Activated CD4-positive, alpha-beta memory T cell treated with anti-CD3 and anti-CD28 coated beads for 36 hours (primary cell): ENCODE measurements around the gene STAT5B. TPM values are rescaled to one million over a fixed set of nuclear protein-coding genes. Genes with fewer than 3 reads are reported as not detected.
"Not testable (repeated sequence)": the region's sequence is repeated elsewhere in the genome, so short reads cannot be mapped to it uniquely, and the experiment has no call there.

Source experiments
- CTCF ChIA-PET: fragments of 350-600 bp; sonication (Branson Sonifier 250); formaldehyde crosslinking; loops from one replicate; lab custom pipeline; 2021; ENCODE audit warnings: antibody characterized with exemption, inconsistent platforms; lab: Charles Lee
- POLR2A ChIA-PET: fragments of 350-600 bp; sonication (Branson Sonifier 250); formaldehyde crosslinking; loops from one replicate; lab custom pipeline; 2021; ENCODE audit warnings: antibody characterized with exemption; lab: Charles Lee
- DNase-seq: peaks from one replicate; pipeline ENCODE4 v3.0.0-alpha.2; 2020
- H3K27ac Mint-ChIP-seq: one replicate; pipeline ENCODE4 v1.8.0; 2021; ENCODE audit warnings: mixed read lengths
- H3K27me3 Mint-ChIP-seq: one replicate; pipeline ENCODE4 v1.8.0; 2021; ENCODE audit warnings: mixed read lengths
- H3K36me3 Mint-ChIP-seq: one replicate; pipeline ENCODE4 v1.8.0; 2021; ENCODE audit warnings: mixed read lengths
- H3K4me1 Mint-ChIP-seq: one replicate; pipeline ENCODE4 v1.8.0; 2021; ENCODE audit warnings: low read depth, mixed read lengths
- H3K4me3 Mint-ChIP-seq: one replicate; pipeline ENCODE4 v1.8.0; 2021; ENCODE audit warnings: mild to moderate bottlenecking, mixed read lengths
- H3K9me3 Mint-ChIP-seq: one replicate; pipeline ENCODE4 v1.8.0; 2021; ENCODE audit warnings: mixed read lengths
- intact Hi-C: fragments of 100-400 bp; cut with micrococcal nuclease; formaldehyde crosslinking; loops from one replicate; pipeline ENCODE4 v1.15.1; 2023
- total RNA-seq, 2 experiments: library from RNA; stranded (reverse); gene quantifications; one replicate each; pipeline ENCODE4 v1.2.3, GENCODE V29; 2021

The STAT5B gene
- total RNA-seq, 2 experiments from 2014 or later: 192 to 195 TPM

DNA sequence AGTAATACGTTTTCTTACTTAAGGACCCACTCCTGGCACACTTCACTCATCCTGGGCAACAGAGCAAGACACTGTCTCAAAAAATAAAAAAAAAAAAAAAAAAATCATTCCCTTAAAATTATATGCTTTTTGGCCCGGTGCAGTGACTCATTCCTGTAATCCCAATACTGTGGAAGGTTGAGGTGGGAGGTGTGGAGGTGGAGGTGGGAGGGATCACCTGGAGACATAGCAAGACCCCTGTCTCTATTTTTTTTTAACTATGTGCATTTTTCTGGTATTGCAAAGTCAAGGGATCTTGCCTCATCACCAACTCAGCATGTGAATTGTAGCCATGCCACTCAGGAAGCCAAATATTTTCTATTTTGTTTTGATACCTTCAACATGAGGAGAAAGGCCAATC, 9.7 kb downstream of the STAT5B start:
- no peaks in the 10 kb centered on the region for H3K9me3 Mint-ChIP-seq
- ChIA-PET POLR2A (interaction anchor here (1.7 to 13.7 kb wide), 3 partner anchors 16 to 122 kb away, joined by 5 to 271 read pairs (median 54); partner anchors contain the start of genes STAT3 and STAT5A), CTCF (interaction anchor here (0.7 to 1.0 kb wide), 2 partner anchors 17 to 44 kb away, joined by 3 read pairs; no protein-coding TSS in a partner anchor)
- peak overlapping the region; percentile 21 for H3K4me3 Mint-ChIP-seq
- no peaks in the 10 kb centered on the region for H3K27me3 Mint-ChIP-seq
- H3K4me1 Mint-ChIP-seq: peaks cover 52% of the 10 kb centered on the region
- H3K27ac Mint-ChIP-seq: peak overlapping the region; percentile 91
- intact Hi-C loops: loop anchor here (2.0 kb wide), 2 partner anchors 36 to 74 kb away; no protein-coding TSS in a partner anchor
- DNase-seq: no peak
- H3K36me3 Mint-ChIP-seq: peaks cover 31% of the 10 kb centered on the region

DNA sequence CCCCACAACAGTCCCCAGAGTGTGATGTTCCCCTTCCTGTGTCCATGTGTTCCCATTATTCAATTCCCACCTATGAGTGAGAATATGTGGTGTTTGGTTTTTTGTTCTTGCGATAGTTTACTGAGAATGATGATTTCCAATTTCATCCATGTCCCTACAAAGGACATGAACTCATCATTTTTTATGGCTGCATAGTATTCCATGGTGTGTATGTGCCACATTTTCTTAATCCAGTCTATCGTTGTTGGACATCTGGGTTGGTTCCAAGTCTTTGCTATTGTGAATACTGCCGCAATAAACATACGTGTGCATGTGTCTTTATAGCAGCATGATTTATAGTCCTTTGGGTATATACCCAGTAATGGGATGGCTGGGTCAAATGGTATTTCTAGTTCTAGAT, 11.8 kb downstream of the STAT5B start:
- ChIA-PET CTCF (interaction anchor here (0.6 kb wide), 1 partner anchor 20 kb away, joined by 3 read pairs; no protein-coding TSS in a partner anchor), POLR2A (interaction anchor here (2.4 kb wide), 1 partner anchor 11 kb away, joined by 5 read pairs; no protein-coding TSS in a partner anchor)
- H3K27me3 Mint-ChIP-seq, H3K27ac Mint-ChIP-seq, DNase-seq, H3K9me3 Mint-ChIP-seq, intact Hi-C loops, H3K4me3 Mint-ChIP-seq: not testable (repeated sequence)
- peaks cover 23% of the 10 kb centered on the region for H3K36me3 Mint-ChIP-seq
- H3K4me1 Mint-ChIP-seq: peaks cover 40% of the 10 kb centered on the region

DNA sequence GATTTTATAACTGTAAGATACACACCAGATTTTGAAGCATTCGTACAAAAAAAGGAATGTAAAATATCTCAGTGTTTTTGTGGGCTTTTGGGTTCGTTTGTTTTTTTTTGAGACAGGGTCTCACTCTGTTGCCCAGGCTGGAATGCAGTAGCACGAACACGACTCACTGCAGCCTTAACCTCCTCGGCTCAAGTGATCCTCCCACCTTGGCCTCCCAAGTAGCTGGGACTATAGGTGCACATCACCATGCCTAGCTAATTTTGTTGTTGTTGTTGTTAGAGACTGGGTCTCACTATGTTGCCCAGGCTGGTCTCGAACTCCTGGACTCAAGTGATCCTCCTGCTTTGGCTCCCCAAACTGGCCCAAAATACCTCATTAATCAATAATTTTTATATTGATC, 15.9 kb downstream of the STAT5B start:
- H3K4me1 Mint-ChIP-seq: peaks cover 33% of the 10 kb centered on the region
- intact Hi-C loops: no loop called here
- H3K4me3 Mint-ChIP-seq: no peak overlapping the region
- no peak overlapping the region for H3K27ac Mint-ChIP-seq
- DNase-seq: no peak
- no peaks in the 10 kb centered on the region for H3K27me3 Mint-ChIP-seq
- CTCF ChIA-PET: interaction anchor here (0.7 kb wide), 1 partner anchor 52 kb away, joined by 3 read pairs; no protein-coding TSS in a partner anchor
- POLR2A ChIA-PET: no interaction called here
- H3K36me3 Mint-ChIP-seq: peaks cover 7% of the 10 kb centered on the region
- no peaks in the 10 kb centered on the region for H3K9me3 Mint-ChIP-seq

DNA sequence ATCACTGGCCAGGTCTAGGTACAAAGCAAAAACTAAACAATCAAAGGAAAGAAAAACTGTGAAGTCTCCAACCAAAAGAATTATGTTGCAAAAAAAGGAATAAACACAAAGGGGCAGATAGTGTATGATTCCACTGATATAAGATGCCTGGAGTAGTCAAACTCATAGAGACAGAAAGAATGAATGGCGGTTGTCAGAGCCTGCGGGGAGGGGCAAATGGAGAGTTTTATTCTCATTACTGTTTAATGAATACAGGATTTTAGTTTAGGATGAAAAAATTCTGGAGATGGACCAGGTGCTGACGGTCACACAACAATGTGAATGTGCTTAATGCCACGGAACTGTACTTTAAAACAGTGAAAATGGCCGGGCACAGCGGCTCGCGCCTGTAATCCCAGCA, 20.7 kb downstream of the STAT5B start:
- peaks cover 1% of the 10 kb centered on the region for H3K36me3 Mint-ChIP-seq
- no peak for DNase-seq
- H3K27ac Mint-ChIP-seq: peak overlapping the region; percentile 9
- H3K4me1 Mint-ChIP-seq: peaks cover 60% of the 10 kb centered on the region
- H3K27me3 Mint-ChIP-seq: no peaks in the 10 kb centered on the region
- ChIA-PET POLR2A (interaction anchor here (0.7 to 10.0 kb wide), 2 partner anchors 16 to 34 kb away, joined by 3 to 271 read pairs; partner anchors contain the start of gene STAT5B), CTCF (no interaction called here)
- intact Hi-C loops: no loop called here
- no peak overlapping the region for H3K4me3 Mint-ChIP-seq
- H3K9me3 Mint-ChIP-seq: no peaks in the 10 kb centered on the region

DNA sequence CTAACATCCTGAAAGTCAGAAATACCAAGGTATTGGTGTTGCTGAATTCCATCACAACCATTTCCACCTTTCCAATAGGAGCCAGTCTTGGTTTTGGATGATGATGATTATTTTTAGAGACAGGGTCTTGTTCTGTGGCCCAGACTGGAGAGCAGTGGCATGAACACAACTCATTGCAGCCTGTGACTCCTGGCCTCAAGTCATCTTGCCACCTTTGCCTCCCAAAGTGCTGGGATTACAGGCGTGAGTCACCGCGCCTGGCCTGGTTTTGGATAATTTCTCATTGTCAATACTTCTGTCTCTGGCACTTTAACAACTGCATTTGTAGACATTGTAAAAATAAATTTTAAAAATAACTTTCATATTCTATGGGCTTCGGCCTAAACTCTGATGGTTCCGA, 22.6 kb downstream of the STAT5B start:
- POLR2A ChIA-PET: interaction anchor here (0.6 to 10.0 kb wide), 4 partner anchors 10 to 87 kb away, joined by 3 to 271 read pairs (median 4); partner anchors contain the start of gene STAT5B
- Mint-ChIP-seq H3K4me3 (peak overlapping the region; percentile 40), H3K36me3 (peaks cover 6% of the 10 kb centered on the region), H3K27me3 (no peaks in the 10 kb centered on the region), H3K9me3 (no peaks in the 10 kb centered on the region), H3K4me1 (peaks cover 63% of the 10 kb centered on the region), H3K27ac (peak overlapping the region; percentile 97)
- intact Hi-C loops: loop anchor here (2.0 to 5.0 kb wide), 2 partner anchors 31 to 84 kb away; no protein-coding TSS in a partner anchor
- DNase-seq: peak; percentile 65
- CTCF ChIA-PET: interaction anchor here (0.5 to 2.7 kb wide), 3 partner anchors 24 to 35 kb away, joined by 3 to 8 read pairs (median 3); no protein-coding TSS in a partner anchor

DNA sequence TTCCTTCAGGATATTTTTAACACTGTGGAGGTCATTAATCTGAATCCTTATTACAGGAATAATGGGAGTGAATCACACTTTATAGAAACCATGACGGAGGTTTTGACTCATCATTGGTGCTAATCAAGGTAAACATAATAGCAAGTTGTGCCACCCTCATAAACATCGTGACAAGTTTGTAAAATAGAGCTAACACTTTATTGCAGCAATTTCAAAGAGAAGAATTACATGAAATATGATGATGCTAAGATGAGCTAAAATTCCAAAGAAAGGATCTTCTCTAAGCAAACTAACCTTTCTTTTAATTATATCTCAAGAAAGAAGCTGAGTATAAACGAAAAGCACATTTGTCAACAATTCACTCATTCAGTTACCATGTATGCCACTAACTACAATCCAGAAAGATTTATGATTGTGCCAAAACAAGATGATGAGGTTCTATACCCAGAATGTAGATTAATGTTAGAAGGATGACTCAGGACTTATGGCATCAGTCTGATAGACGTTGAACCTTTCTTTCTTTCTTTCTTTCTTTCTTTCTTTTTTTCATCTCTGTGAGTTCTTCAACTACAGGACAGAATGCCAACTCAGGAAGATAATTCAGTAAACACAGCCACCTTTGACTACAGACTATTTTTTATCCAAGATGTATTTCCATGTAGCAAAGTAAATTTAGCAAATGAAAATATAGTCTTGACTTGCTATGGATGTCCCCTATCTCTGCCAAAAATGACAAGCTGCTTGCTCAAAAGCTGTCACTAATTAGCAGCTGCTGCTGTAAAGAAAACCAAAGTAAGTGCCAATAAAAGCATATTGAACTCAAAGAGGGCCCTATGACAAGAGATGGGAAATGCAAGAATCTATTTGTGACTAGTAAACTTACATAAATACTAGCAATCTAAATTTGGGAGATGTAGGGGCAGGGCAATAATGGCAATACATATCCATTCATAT, 23.3 kb downstream of the STAT5B start:
- Mint-ChIP-seq H3K27ac (peak overlapping the region; percentile 97), H3K36me3 (peaks cover 8% of the 10 kb centered on the region), H3K9me3 (no peaks in the 10 kb centered on the region), H3K4me1 (peaks cover 67% of the 10 kb centered on the region), H3K4me3 (peak overlapping the region; percentile 40), H3K27me3 (no peaks in the 10 kb centered on the region)
- CTCF ChIA-PET: interaction anchor here (0.7 to 2.7 kb wide), 3 partner anchors 18 to 36 kb away, joined by 3 to 8 read pairs (median 3); no protein-coding TSS in a partner anchor
- DNase-seq: no peak
- POLR2A ChIA-PET: interaction anchor here (1.1 to 10.0 kb wide), 3 partner anchors 10 to 88 kb away, joined by 3 to 271 read pairs (median 5); partner anchors contain the start of gene STAT5B
- intact Hi-C loops: loop anchor here (2.0 to 5.0 kb wide), 2 partner anchors 30 to 84 kb away; no protein-coding TSS in a partner anchor

DNA sequence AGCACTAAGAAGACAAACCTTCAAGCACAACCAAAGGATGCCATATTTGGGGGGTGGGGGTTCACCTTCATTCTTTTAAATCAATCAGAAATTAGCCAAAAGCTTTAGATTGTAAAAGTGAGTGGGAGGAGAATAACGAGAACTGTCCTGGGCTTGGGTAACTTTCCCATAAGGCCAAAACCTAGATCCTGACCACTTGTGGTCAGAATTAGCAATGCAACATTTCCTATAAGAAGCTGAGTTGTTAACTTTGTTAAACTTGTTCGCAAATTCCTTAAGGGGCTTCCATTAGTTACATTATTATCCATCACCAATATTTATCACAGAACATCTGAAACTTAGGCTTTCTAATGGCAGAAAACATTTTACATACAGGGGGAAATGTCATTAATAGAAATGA, 25.1 kb downstream of the STAT5B start:
- peaks cover 14% of the 10 kb centered on the region for H3K36me3 Mint-ChIP-seq
- CTCF ChIA-PET: interaction anchor here (0.8 to 3.5 kb wide), 3 partner anchors 19 to 70 kb away, joined by 3 to 35 read pairs (median 8); no protein-coding TSS in a partner anchor

DNA sequence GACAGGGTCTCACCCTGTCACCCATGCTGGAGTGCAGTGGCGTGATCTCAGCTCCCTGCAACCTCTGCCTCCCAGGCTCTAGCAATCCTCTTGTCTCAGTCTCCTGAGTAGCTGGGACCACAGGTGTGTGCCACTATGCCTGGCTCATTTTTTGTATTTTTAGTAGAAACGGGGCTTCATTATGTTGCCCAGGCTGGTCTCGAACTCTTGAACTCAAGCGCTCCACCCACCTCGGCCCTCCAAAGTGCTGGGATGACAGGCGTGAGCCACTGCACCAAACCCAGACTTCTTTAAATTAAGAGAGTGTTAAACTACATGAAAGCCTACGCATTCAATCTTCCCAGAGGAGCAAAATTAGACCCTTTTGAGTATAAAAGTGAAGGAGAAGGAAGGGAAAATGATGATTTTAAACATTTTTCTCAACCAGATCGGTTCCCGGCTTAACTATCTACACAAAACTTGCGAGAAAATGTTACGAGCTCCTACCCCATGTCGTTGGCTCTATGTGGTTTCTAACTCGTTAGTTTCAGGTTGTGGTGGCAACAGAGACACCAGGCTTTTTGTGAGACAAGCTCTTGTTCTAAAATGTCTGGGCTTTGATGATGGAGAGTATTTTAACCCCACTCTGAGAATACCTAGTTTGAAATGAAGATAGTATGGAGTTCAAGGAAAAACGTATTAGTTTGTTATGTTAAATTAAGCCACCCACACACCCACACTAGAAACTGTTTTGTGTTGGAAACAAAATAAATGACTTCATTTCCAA, 26.3 kb downstream of the STAT5B start:
- peak; percentile 72 for DNase-seq
- POLR2A ChIA-PET: interaction anchor here (1.0 to 10.0 kb wide), 3 partner anchors 8 to 39 kb away, joined by 3 to 271 read pairs (median 56); partner anchors contain the start of genes STAT5A and STAT5B
- Mint-ChIP-seq H3K4me3 (peak overlapping the region; percentile 73), H3K9me3 (no peaks in the 10 kb centered on the region), H3K27ac (peak overlapping the region; percentile 95), H3K27me3 (no peaks in the 10 kb centered on the region), H3K4me1 (peaks cover 69% of the 10 kb centered on the region), H3K36me3 (peaks cover 14% of the 10 kb centered on the region)
- CTCF ChIA-PET: interaction anchor here (0.9 to 3.5 kb wide), 8 partner anchors 14 to 156 kb away, joined by 3 to 35 read pairs (median 4); no protein-coding TSS in a partner anchor
- intact Hi-C loops: loop anchor here (1.0 to 5.0 kb wide), 3 partner anchors 21 to 139 kb away; partner anchors contain the start of gene STAT3

More for the DNA sequence above, 25.1 kb downstream of the STAT5B start:
- no peaks in the 10 kb centered on the region for H3K27me3 Mint-ChIP-seq
- H3K4me1 Mint-ChIP-seq: peaks cover 73% of the 10 kb centered on the region
- H3K27ac Mint-ChIP-seq: peak overlapping the region; percentile 95
- H3K9me3 Mint-ChIP-seq: no peaks in the 10 kb centered on the region
- DNase-seq: no peak
- intact Hi-C loops: loop anchor here (5.0 kb wide), 1 partner anchor 86 kb away; no protein-coding TSS in a partner anchor
- no peak overlapping the region for H3K4me3 Mint-ChIP-seq
- POLR2A ChIA-PET: interaction anchor here (5.4 to 10.0 kb wide), 2 partner anchors 21 to 38 kb away, joined by 56 to 271 read pairs; partner anchors contain the start of genes STAT5A and STAT5B

DNA sequence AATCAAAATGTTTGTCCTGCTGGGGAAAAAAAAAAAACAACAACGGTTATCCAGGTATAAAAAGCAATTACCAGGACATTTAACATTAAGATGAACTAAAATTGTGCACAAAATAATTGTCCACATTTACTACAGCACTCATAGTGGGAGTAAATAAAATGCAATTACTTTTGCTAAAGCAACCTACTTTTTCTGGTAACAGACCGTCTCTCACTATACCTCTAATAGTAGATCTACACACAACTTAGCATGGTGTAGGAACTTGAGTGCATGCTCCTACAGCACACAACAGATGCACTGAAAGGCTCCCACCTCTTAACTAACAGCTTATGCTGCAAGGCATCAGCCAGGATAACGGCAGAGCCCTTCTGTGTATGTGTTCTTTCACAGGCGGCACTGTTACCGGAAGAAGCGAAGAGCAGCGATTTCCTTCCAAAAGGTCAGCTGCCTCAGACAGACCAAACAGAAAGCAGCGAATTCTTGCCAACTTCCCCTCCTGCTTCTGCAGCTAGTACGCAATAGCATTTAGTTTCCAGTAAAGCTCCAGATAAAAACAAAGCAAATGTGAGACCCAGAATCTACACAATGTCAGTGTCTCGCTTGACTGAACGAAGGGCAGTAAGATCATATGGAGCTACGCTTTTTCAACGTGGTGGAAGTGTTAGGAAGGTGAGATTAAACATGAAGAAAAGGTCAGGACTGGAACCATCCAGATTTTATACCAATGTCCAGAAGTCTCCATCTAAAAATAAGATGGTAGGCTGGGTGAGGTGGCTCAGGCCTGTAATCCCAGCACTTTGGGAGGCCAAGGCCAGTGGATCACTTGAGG, 27.6 kb downstream of the STAT5B start:
- Mint-ChIP-seq H3K27ac (peak overlapping the region; percentile 95), H3K36me3 (peaks cover 20% of the 10 kb centered on the region), H3K4me1 (peaks cover 68% of the 10 kb centered on the region), H3K4me3 (peak overlapping the region; percentile 73), H3K27me3 (no peaks in the 10 kb centered on the region), H3K9me3 (no peaks in the 10 kb centered on the region)
- intact Hi-C loops: loop anchor here (1.0 to 2.0 kb wide), 2 partner anchors 40 to 140 kb away; partner anchors contain the start of genes STAT3 and STAT5A
- POLR2A ChIA-PET: interaction anchor here (0.6 to 10.0 kb wide), 13 partner anchors 9 to 1961 kb away, joined by 3 to 271 read pairs (median 5); partner anchors contain the start of genes CDC6, STAT3, STAT5A and STAT5B
- peak; percentile 88 for DNase-seq
- CTCF ChIA-PET: interaction anchor here (0.9 to 3.5 kb wide), 10 partner anchors 13 to 157 kb away, joined by 3 to 35 read pairs (median 3); partner anchors contain the start of genes KCNH4 and STAT5A

DNA sequence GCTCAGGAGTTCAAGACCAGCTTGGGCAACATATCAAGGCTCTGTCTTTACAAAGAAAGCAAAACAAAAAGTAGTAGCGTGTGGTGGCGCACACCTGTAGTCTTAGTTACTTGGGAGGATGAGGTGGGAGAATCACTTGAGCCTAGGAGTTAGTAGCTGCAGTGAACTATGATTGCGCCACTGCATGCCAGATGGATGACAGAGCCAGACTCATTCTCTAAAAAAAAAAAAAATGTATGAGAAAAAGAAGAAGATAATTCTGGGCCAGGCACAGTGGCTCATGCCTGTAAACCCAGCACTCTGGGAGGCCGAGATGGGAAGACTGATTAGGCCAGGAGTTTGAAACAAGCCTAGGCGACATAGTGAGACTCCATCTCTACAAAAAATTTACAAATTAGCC, 28.5 kb downstream of the STAT5B start:
- peaks cover 21% of the 10 kb centered on the region for H3K36me3 Mint-ChIP-seq
- H3K27me3 Mint-ChIP-seq: no peaks in the 10 kb centered on the region
- peak overlapping the region; percentile 64 for H3K4me3 Mint-ChIP-seq
- DNase-seq: peak; percentile 30
- CTCF ChIA-PET: interaction anchor here (0.7 to 3.2 kb wide), 9 partner anchors 23 to 227 kb away, joined by 3 to 25 read pairs (median 4); partner anchors contain the start of genes NKIRAS2 and STAT5A
- POLR2A ChIA-PET: interaction anchor here (0.8 to 10.0 kb wide), 3 partner anchors 24 to 95 kb away, joined by 3 to 271 read pairs (median 56); partner anchors contain the start of genes STAT5A and STAT5B
- peaks cover 63% of the 10 kb centered on the region for H3K4me1 Mint-ChIP-seq
- H3K27ac Mint-ChIP-seq: peak overlapping the region; percentile 95
- intact Hi-C loops: loop anchor here (1.0 to 2.0 kb wide), 2 partner anchors 41 to 141 kb away; partner anchors contain the start of genes STAT3 and STAT5A
- no peaks in the 10 kb centered on the region for H3K9me3 Mint-ChIP-seq
